ENCODE data around the gene ANKLE2. TPM values are rescaled to one million over a fixed set of nuclear protein-coding genes. Genes with fewer than 3 reads are reported as not detected.
"Not testable (repeated sequence)": the region's sequence is repeated elsewhere in the genome, so short reads cannot be mapped to it uniquely, and the experiment has no call there.

The ANKLE2 gene
- polyA plus RNA-seq, 3 donors from 2014 or later, result 14.4 to 26.7 (median 22.3) TPM

- Mint-ChIP-seq H3K27ac (no peak overlapping the region), H3K36me3 (peaks cover 0 to 11% (median 10%) of the 10 kb centered on the region in 3 donors), H3K9me3 (no peaks in the 10 kb centered on the region), H3K4me3 (no peak overlapping the region), H3K27me3 (ENCODE audit: low read depth in 3 of 3) (peaks cover 0 to 3% (median 0%) of the 10 kb centered on the region in 3 donors), H3K4me1 (peaks cover 3 to 11% of the 10 kb centered on the region in 2 donors)
- DNase-seq, result no peak
These were observed 11.7 kb upstream of the ANKLE2 start for GRCh38 chr12:132773077-132773955.

- H3K9me3 Mint-ChIP-seq, result no peaks in the 10 kb centered on the region
- DNase-seq, result no peak
- H3K4me3 Mint-ChIP-seq, result no peak overlapping the region
- peaks cover 10 to 18% of the 10 kb centered on the region in 2 donors for H3K4me1 Mint-ChIP-seq
- peaks cover 0 to 8% (median 0%) of the 10 kb centered on the region in 3 donors for H3K27me3 Mint-ChIP-seq (ENCODE audit: low read depth in 3 of 3)
- H3K36me3 Mint-ChIP-seq, result peaks cover 0 to 11% (median 11%) of the 10 kb centered on the region in 3 donors
- H3K27ac Mint-ChIP-seq, result no peak overlapping the region
These were observed 11.0 kb upstream of the ANKLE2 start for GRCh38 chr12:132772606-132773005.

- no peak overlapping the region for H3K4me3 Mint-ChIP-seq
These were observed 9.7 kb upstream of the ANKLE2 start for GRCh38 chr12:132771126-132771838.

GRCh38 chr12:132766380-132767085 lies 4.9 kb upstream of the ANKLE2 start:
- Mint-ChIP-seq H3K27me3 (ENCODE audit: low read depth in 3 of 3) (peaks cover 0 to 15% (median 0%) of the 10 kb centered on the region in 3 donors), H3K27ac (no peak overlapping the region), H3K9me3 (no peaks in the 10 kb centered on the region), H3K36me3 (peaks cover 0 to 3% (median 3%) of the 10 kb centered on the region in 3 donors), H3K4me1 (peaks cover 16 to 30% of the 10 kb centered on the region in 2 donors), H3K4me3 (peak overlapping the region in 1 of 5 donors; percentile 36)
- no peak for DNase-seq

More at GRCh38 chr12:132771126-132771838, 9.7 kb upstream of the ANKLE2 start:
- no peak for DNase-seq
- Mint-ChIP-seq H3K27ac (peak overlapping the region in 2 of 6 donors; percentile 12 to 18), H3K4me1 (peaks cover 11 to 21% of the 10 kb centered on the region in 2 donors), H3K36me3 (peaks cover 0 to 11% (median 11%) of the 10 kb centered on the region in 3 donors), H3K27me3 (ENCODE audit: low read depth in 3 of 3) (peaks cover 0 to 11% (median 0%) of the 10 kb centered on the region in 3 donors), H3K9me3 (no peaks in the 10 kb centered on the region)

GRCh38 chr12:132765361-132765760 lies 3.7 kb upstream of the ANKLE2 start:
- H3K36me3 Mint-ChIP-seq, result peaks cover 0 to 7% (median 3%) of the 10 kb centered on the region in 3 donors
- peaks cover 24 to 34% of the 10 kb centered on the region in 2 donors for H3K4me1 Mint-ChIP-seq
- peak overlapping the region in 2 of 6 donors; percentile 22 to 35 for H3K27ac Mint-ChIP-seq
- H3K4me3 Mint-ChIP-seq, result peak overlapping the region in 2 of 5 donors; percentile 18 to 53
- no peaks in the 10 kb centered on the region for H3K9me3 Mint-ChIP-seq
- DNase-seq, result no peak
- H3K27me3 Mint-ChIP-seq (ENCODE audit: low read depth in 3 of 3), result peaks cover 5 to 23% (median 6%) of the 10 kb centered on the region in 3 donors

GRCh38 chr12:132764231-132764630 lies 2.6 kb upstream of the ANKLE2 start:
- no peak overlapping the region for H3K4me3 Mint-ChIP-seq
- H3K36me3 Mint-ChIP-seq, result peaks cover 0 to 8% (median 3%) of the 10 kb centered on the region in 3 donors
- H3K27ac Mint-ChIP-seq, result no peak overlapping the region
- DNase-seq, result no peak
- no peaks in the 10 kb centered on the region for H3K9me3 Mint-ChIP-seq
- peaks cover 8 to 22% (median 8%) of the 10 kb centered on the region in 3 donors for H3K27me3 Mint-ChIP-seq (ENCODE audit: low read depth in 3 of 3)
- peaks cover 29 to 45% of the 10 kb centered on the region in 2 donors for H3K4me1 Mint-ChIP-seq

- Mint-ChIP-seq H3K4me3 (peak overlapping the region; percentile 71 to 80 (median 74)), H3K4me1 (peaks cover 21 to 34% of the 10 kb centered on the region in 2 donors), H3K27me3 (ENCODE audit: low read depth in 3 of 3) (peaks cover 8 to 17% (median 8%) of the 10 kb centered on the region in 3 donors), H3K27ac (peak overlapping the region; percentile 50 to 76 (median 64)), H3K9me3 (no peaks in the 10 kb centered on the region), H3K36me3 (peaks cover 0 to 7% (median 1%) of the 10 kb centered on the region in 3 donors)
- DNase-seq, result peak; percentile 81 to 87 (median 87)
These were observed 420 bp upstream of the ANKLE2 start for GRCh38 chr12:132761921-132762583.

GRCh38 chr12:132759359-132759758 lies 2.3 kb downstream of the ANKLE2 start:
- peak overlapping the region; percentile 17 to 90 (median 41) for H3K4me3 Mint-ChIP-seq
- H3K27me3 Mint-ChIP-seq (ENCODE audit: low read depth in 3 of 3), result peaks cover 8 to 16% (median 8%) of the 10 kb centered on the region in 3 donors
- H3K4me1 Mint-ChIP-seq, result peaks cover 23 to 28% of the 10 kb centered on the region in 2 donors
- H3K36me3 Mint-ChIP-seq, result peaks cover 2 to 8% (median 7%) of the 10 kb centered on the region in 3 donors
- DNase-seq, result no peak
- H3K27ac Mint-ChIP-seq, result no peak overlapping the region
- H3K9me3 Mint-ChIP-seq, result no peaks in the 10 kb centered on the region

- H3K9me3 Mint-ChIP-seq, H3K4me3 Mint-ChIP-seq, DNase-seq, H3K27ac Mint-ChIP-seq: not testable (repeated sequence)
- peaks cover 23 to 28% of the 10 kb centered on the region in 2 donors for H3K4me1 Mint-ChIP-seq
- peaks cover 5 to 12% (median 7%) of the 10 kb centered on the region in 3 donors for H3K36me3 Mint-ChIP-seq
- H3K27me3 Mint-ChIP-seq (ENCODE audit: low read depth in 3 of 3), result peaks cover 8 to 16% (median 8%) of the 10 kb centered on the region in 3 donors
These were observed 2.8 kb downstream of the ANKLE2 start for GRCh38 chr12:132758825-132759224.

- Mint-ChIP-seq H3K9me3 (no peaks in the 10 kb centered on the region), H3K4me1 (peaks cover 6 to 9% of the 10 kb centered on the region in 2 donors), H3K27ac (no peak overlapping the region), H3K27me3 (ENCODE audit: low read depth in 3 of 3) (peaks cover 0 to 4% (median 0%) of the 10 kb centered on the region in 3 donors), H3K4me3 (no peak overlapping the region), H3K36me3 (peaks cover 3 to 20% (median 10%) of the 10 kb centered on the region in 3 donors)
- no peak for DNase-seq
These were observed 7.3 kb downstream of the ANKLE2 start for GRCh38 chr12:132754160-132754932.

GRCh38 chr12:132753670-132754069 lies 8.0 kb downstream of the ANKLE2 start:
- H3K4me1 Mint-ChIP-seq, H3K27ac Mint-ChIP-seq: not testable (repeated sequence)
- peaks cover 0 to 20% (median 12%) of the 10 kb centered on the region in 3 donors for H3K36me3 Mint-ChIP-seq

GRCh38 chr12:132748319-132748718 lies 13.3 kb downstream of the ANKLE2 start:
- H3K36me3 Mint-ChIP-seq, result peaks cover 5 to 36% (median 26%) of the 10 kb centered on the region in 3 donors
- DNase-seq, result no peak
- H3K27ac Mint-ChIP-seq, result no peak overlapping the region
- H3K9me3 Mint-ChIP-seq, result no peaks in the 10 kb centered on the region
- no peaks in the 10 kb centered on the region for H3K27me3 Mint-ChIP-seq (ENCODE audit: low read depth in 3 of 3)
- H3K4me3 Mint-ChIP-seq, result no peak overlapping the region
- peaks cover 3 to 6% of the 10 kb centered on the region in 2 donors for H3K4me1 Mint-ChIP-seq

More at GRCh38 chr12:132753670-132754069, 8.0 kb downstream of the ANKLE2 start:
- not testable (repeated sequence) for H3K27me3 Mint-ChIP-seq (ENCODE audit: low read depth in 3 of 3); H3K4me3 Mint-ChIP-seq; H3K9me3 Mint-ChIP-seq; DNase-seq
